Suprapubic skin (tissue), 4 donors: ENCODE data around the gene ZNF610.

Experiments
- CTCF ChIP-seq, 2 donors: fragments of 200-600 bp in 1 of 2; fragments of 450-650 bp in 1 of 2; sonication (generic) in 1 of 2; IDR thresholded peaks; one replicate each; pipeline ENCODE4 v1.5.1; 2016 to 2019; ENCODE audit warnings: antibody characterized with exemption in 2 of 2, mild to moderate bottlenecking in 1 of 2, moderate library complexity in 1 of 2
- EP300 ChIP-seq: sonication (generic); formaldehyde crosslinking; IDR thresholded peaks from one replicate; pipeline ENCODE4 v1.6.1; 2017; ENCODE audit warnings: antibody characterized with exemption
- POLR2A ChIP-seq, 2 donors: fragments of 450-650 bp; IDR thresholded peaks; one replicate each; pipeline ENCODE4 v1.6.1; 2017; ENCODE audit warnings: antibody characterized with exemption in 2 of 2, mild to moderate bottlenecking in 2 of 2, moderate library complexity in 2 of 2
- POLR2AphosphoS5 ChIP-seq, 3 donors: sonication (generic); formaldehyde crosslinking; IDR thresholded peaks; one replicate each; pipeline ENCODE4 v1.6.1; 2017; ENCODE audit warnings: antibody characterized with exemption in 3 of 3

GRCh38 chr19:52296400-52296772 is 39.7 kb upstream of the ZNF610 start:
- TF ChIP-seq CTCF (IDR thresholded peaks at IDR 0.05) (no peak), POLR2AphosphoS5 (IDR thresholded peaks at IDR 0.05) (no peak), EP300 (no peak), POLR2A (IDR thresholded peaks at IDR 0.05) (no peak)
